ENCODE data around the gene PROX2. TPM values are rescaled to one million over a fixed set of nuclear protein-coding genes. Genes with fewer than 3 reads are reported as not detected.

The PROX2 gene
- total RNA-seq, 1 experiment from 2014 or later = not detected

- no TSS peak for BruUV-seq (replicated peaks)
Measured at GRCh38 chr14:74897642-74898041, 21.7 kb upstream of the PROX2 start.

GRCh38 chr14:74896400-74896799, 20.5 kb upstream of the PROX2 start:
- no peak overlapping the region for H3K27ac ChIP-seq (ENCODE audit: low read length)
- H3F3A ChIP-seq (ENCODE audit: low read length, unreplicated experiment) = no peaks in the 10 kb centered on the region
- no peak overlapping the region for H3K9ac ChIP-seq (ENCODE audit: low read length)
- peaks cover 90% of the 10 kb centered on the region for H3K36me3 ChIP-seq (ENCODE audit: low read depth, low read length)
- no peak overlapping the region for H3K4me3 ChIP-seq (ENCODE audit: low read length)
- ATAC-seq (no peak), DNase-seq (no peak)
- no TSS peak for BruUV-seq (replicated peaks)
- no peaks in the 10 kb centered on the region for H3K9me2 ChIP-seq (replicated peaks; ENCODE audit: low read length)
- CTCF ChIA-PET = interaction anchor here (1.1 kb wide), 1 partner anchor 36 kb away, joined by 4 read pairs; no protein-coding TSS in a partner anchor
- no peaks in the 10 kb centered on the region for H3K9me3 ChIP-seq (ENCODE audit: low read length)
- POLR2A ChIA-PET (ENCODE audit: unreplicated experiment) = no interaction called here
- H3K4me2 ChIP-seq (ENCODE audit: low read length) = no peak overlapping the region
- no peaks in the 10 kb centered on the region for H3K79me2 ChIP-seq (ENCODE audit: low read length)
- H4K20me1 ChIP-seq (ENCODE audit: low read length) = no peaks in the 10 kb centered on the region
- H3K4me1 ChIP-seq (ENCODE audit: insufficient read depth, low read length) = no peaks in the 10 kb centered on the region
- no peaks in the 10 kb centered on the region for H3K27me3 ChIP-seq (ENCODE audit: low read length)
- TF ChIP-seq CTCF (conservative IDR thresholded peaks at IDR 0.05; ENCODE audit: low read depth, low read length) (no peak), EZH2phosphoT487 (IDR thresholded peaks at IDR 0.05; ENCODE audit: borderline replicate concordance, low read length) (no peak), EZH2 (IDR thresholded peaks at IDR 0.05; ENCODE audit: low read length, unreplicated experiment) (no peak)
- intact Hi-C loops (cut with micrococcal nuclease) = no loop called here
- H2AFZ ChIP-seq (ENCODE audit: low read length) = no peak overlapping the region

More at GRCh38 chr14:74897642-74898041, 21.7 kb upstream of the PROX2 start:
- H3K27ac ChIP-seq (ENCODE audit: low read length) = no peak overlapping the region
- ChIA-PET CTCF (no interaction called here), POLR2A (ENCODE audit: unreplicated experiment) (interaction anchor here (0.6 kb wide), 1 partner anchor 18 kb away, joined by 10 read pairs; no protein-coding TSS in a partner anchor)
- H3K4me2 ChIP-seq (ENCODE audit: low read length) = no peak overlapping the region
- H3K27me3 ChIP-seq (ENCODE audit: low read length) = no peaks in the 10 kb centered on the region
- H2AFZ ChIP-seq (ENCODE audit: low read length) = no peak overlapping the region
- H3K4me3 ChIP-seq (ENCODE audit: low read length) = no peak overlapping the region
- H3K36me3 ChIP-seq (ENCODE audit: low read depth, low read length) = peaks cover 90% of the 10 kb centered on the region
- H3K79me2 ChIP-seq (ENCODE audit: low read length) = no peaks in the 10 kb centered on the region
- TF ChIP-seq CTCF (conservative IDR thresholded peaks at IDR 0.05; ENCODE audit: low read depth, low read length) (no peak), EZH2phosphoT487 (IDR thresholded peaks at IDR 0.05; ENCODE audit: borderline replicate concordance, low read length) (no peak), EZH2 (IDR thresholded peaks at IDR 0.05; ENCODE audit: low read length, unreplicated experiment) (no peak)
- intact Hi-C loops (cut with micrococcal nuclease) = no loop called here
- no peaks in the 10 kb centered on the region for H3F3A ChIP-seq (ENCODE audit: low read length, unreplicated experiment)
- no peaks in the 10 kb centered on the region for H3K4me1 ChIP-seq (ENCODE audit: insufficient read depth, low read length)
- H3K9me3 ChIP-seq (ENCODE audit: low read length) = no peaks in the 10 kb centered on the region
- DNase-seq = no peak
- H3K9ac ChIP-seq (ENCODE audit: low read length) = no peak overlapping the region
- H3K9me2 ChIP-seq (replicated peaks; ENCODE audit: low read length) = no peaks in the 10 kb centered on the region
- no peaks in the 10 kb centered on the region for H4K20me1 ChIP-seq (ENCODE audit: low read length)
- ATAC-seq = no peak

GRCh38 chr14:74893614-74894091, 17.7 kb upstream of the PROX2 start:
- ChIA-PET CTCF (no interaction called here), POLR2A (ENCODE audit: unreplicated experiment) (no interaction called here)
- H4K20me1 ChIP-seq (ENCODE audit: low read length) = no peaks in the 10 kb centered on the region

More at GRCh38 chr14:74893614-74894091, 17.7 kb upstream of the PROX2 start:
- Histone ChIP-seq H3F3A (ENCODE audit: low read length, unreplicated experiment) (no peaks in the 10 kb centered on the region), H3K4me3 (ENCODE audit: low read length) (no peak overlapping the region), H3K36me3 (ENCODE audit: low read depth, low read length) (peaks cover 84% of the 10 kb centered on the region), H3K4me2 (ENCODE audit: low read length) (no peak overlapping the region), H3K4me1 (ENCODE audit: insufficient read depth, low read length) (no peaks in the 10 kb centered on the region), H3K79me2 (ENCODE audit: low read length) (peaks cover 3% of the 10 kb centered on the region), H3K27me3 (ENCODE audit: low read length) (no peaks in the 10 kb centered on the region), H3K9me2 (replicated peaks; ENCODE audit: low read length) (no peaks in the 10 kb centered on the region), H3K27ac (ENCODE audit: low read length) (no peak overlapping the region), H3K9ac (ENCODE audit: low read length) (no peak overlapping the region), H3K9me3 (ENCODE audit: low read length) (no peaks in the 10 kb centered on the region), H2AFZ (ENCODE audit: low read length) (no peak overlapping the region)
- DNase-seq (no peak), ATAC-seq (no peak)
- intact Hi-C loops (cut with micrococcal nuclease) = no loop called here
- TF ChIP-seq EZH2phosphoT487 (IDR thresholded peaks at IDR 0.05; ENCODE audit: borderline replicate concordance, low read length) = no peak
- no peak for TF ChIP-seq EZH2 (IDR thresholded peaks at IDR 0.05; ENCODE audit: low read length, unreplicated experiment)
- TF ChIP-seq CTCF (conservative IDR thresholded peaks at IDR 0.05; ENCODE audit: low read depth, low read length) = no peak
- no TSS peak for BruUV-seq (replicated peaks)
